Endothelial cell of umbilical vein (primary cell): ENCODE measurements around the gene RIC1. TPM values are rescaled to one million over a fixed set of nuclear protein-coding genes. Genes with fewer than 3 reads are reported as not detected.

Experiments
- BruUV-seq: library from RNA; stranded (reverse); fragments of 400-500 nt; replicated peaks from 2 replicates; lab custom pipeline; 2021; lab: Mats Ljungman, UMichigan
- CTCF ChIA-PET: fragments of 300-600, 350-600 bp; sonication (Branson Sonifier 250); formaldehyde crosslinking; loops from one replicate; lab custom pipeline; 2021; ENCODE audit warnings: antibody characterized with exemption, inconsistent platforms; lab: Charles Lee
- POLR2A ChIA-PET: fragments of 300-600, 350-600 bp; sonication (Branson Sonifier 250); formaldehyde crosslinking; loops from one replicate; lab custom pipeline; 2021; ENCODE audit warnings: antibody characterized with exemption, inconsistent platforms; lab: Charles Lee
- DNase-seq: peaks from one replicate; pipeline ENCODE4 v3.0.0-alpha.2; 2011; ENCODE audit warnings: low read depth, low spot score
- FAIRE-seq: peaks from 2 replicates; lab custom pipeline; 2011; peaks lifted over from hg19 to GRCh38; lab: Jason Lieb, UNC
- H2AFZ ChIP-seq: 2 replicates; pipeline ENCODE4 v1.6.0; 2012; ENCODE audit warnings: low read depth, low read length, control low read depth, inconsistent platforms
- H3K27ac ChIP-seq: 2 replicates; pipeline ENCODE4 v1.5.1; 2011; ENCODE audit warnings: low read depth, mild to moderate bottlenecking, control low read depth, low read length, moderate library complexity; ENCODE audit not compliant: insufficient read depth
- H3K27me3 ChIP-seq, 2 experiments: 2 replicates each; pipeline versions ENCODE4 v1.6.0 to v1.6.1; 2011; ENCODE audit warnings: low read length in 2 of 2, mixed read lengths in 1 of 2; ENCODE audit not compliant: control insufficient read depth in 2 of 2, insufficient read depth in 2 of 2
- H3K36me3 ChIP-seq, 2 experiments: 2 replicates in 1 of 2; 3 replicates in 1 of 2; pipeline ENCODE4 v1.5.1; 2011; ENCODE audit warnings: low read length in 2 of 2, mild to moderate bottlenecking in 1 of 2, moderate library complexity in 1 of 2; ENCODE audit not compliant: control insufficient read depth in 2 of 2, insufficient read depth in 2 of 2; ENCODE audit errors: extremely low read depth in 1 of 2
- H3K4me1 ChIP-seq: 3 replicates; pipeline ENCODE4 v1.5.1; 2011; ENCODE audit warnings: mild to moderate bottlenecking, low read length; ENCODE audit not compliant: control insufficient read depth, insufficient read depth; ENCODE audit errors: extremely low read depth
- H3K4me2 ChIP-seq: 2 replicates; pipeline ENCODE4 v1.6.1; 2011; ENCODE audit warnings: low read length, control low read depth, mixed read lengths; ENCODE audit not compliant: insufficient read depth
- H3K4me3 ChIP-seq, 3 experiments: fragments of 200-600 bp in 1 of 3; sonication (generic), shearing (Covaris generic) in 1 of 3; replicated peaks in 1 of 3; 2 replicates each; pipeline ENCODE4 v1.5.1; 2011 to 2016; ENCODE audit warnings: control low read depth in 3 of 3, low read length in 3 of 3, mild to moderate bottlenecking in 2 of 3, inconsistent platforms in 1 of 3, low read depth in 1 of 3, moderate library complexity in 1 of 3; ENCODE audit not compliant: insufficient read depth in 1 of 3
- H3K79me2 ChIP-seq: 2 replicates; pipeline ENCODE4 v1.6.0; 2012; ENCODE audit warnings: low read length, inconsistent platforms; ENCODE audit not compliant: control insufficient read depth, insufficient read depth
- H3K9ac ChIP-seq: replicated peaks from 2 replicates; pipeline ENCODE3; 2011; ENCODE audit warnings: low read length, control low read depth; ENCODE audit not compliant: insufficient read depth; ENCODE audit errors: extremely low read depth
- H3K9me1 ChIP-seq: replicated peaks from 3 replicates; pipeline ENCODE4 v1.6.0; 2011; ENCODE audit warnings: mild to moderate bottlenecking, low read length; ENCODE audit not compliant: control insufficient read depth, insufficient read depth; ENCODE audit errors: extremely low read depth
- H3K9me3 ChIP-seq: replicated peaks from 2 replicates; pipeline ENCODE4 v1.5.1; 2012; ENCODE audit warnings: low read length, inconsistent platforms; ENCODE audit not compliant: control insufficient read depth, insufficient read depth
- H4K20me1 ChIP-seq: replicated peaks from 2 replicates; pipeline ENCODE3; 2011; ENCODE audit warnings: mild to moderate bottlenecking, low read length; ENCODE audit not compliant: control insufficient read depth, insufficient read depth; ENCODE audit errors: extremely low read depth
- CTCF ChIP-seq, 2 donors: IDR thresholded peaks; 1 replicate in 1 of 2; 2 replicates in 1 of 2; pipeline ENCODE4 v1.5.1; 2011; ENCODE audit warnings: low read length in 2 of 2, mild to moderate bottlenecking in 2 of 2, moderate library complexity in 2 of 2, control low read depth in 1 of 2, inconsistent platforms in 1 of 2, low read depth in 1 of 2; ENCODE audit not compliant: insufficient read depth in 1 of 2; ENCODE audit errors: extremely low read depth in 1 of 2
- EZH2 ChIP-seq: IDR thresholded peaks from 2 replicates; pipeline ENCODE4 v1.6.1; 2012; ENCODE audit warnings: borderline replicate concordance, low read depth, mild to moderate bottlenecking, moderate library complexity, low read length, inconsistent platforms; ENCODE audit not compliant: severe bottlenecking
- FOS ChIP-seq: IDR thresholded peaks from 2 replicates; pipeline ENCODE4 v1.6.1; 2011; ENCODE audit warnings: mild to moderate bottlenecking, low read length, moderate library complexity, borderline replicate concordance; ENCODE audit not compliant: insufficient read depth
- GATA2 ChIP-seq: IDR thresholded peaks from 2 replicates; pipeline ENCODE4 v1.7.0; 2011; ENCODE audit warnings: low read depth, mild to moderate bottlenecking, moderate library complexity, mixed read lengths, low read length; ENCODE audit not compliant: insufficient read length, insufficient read depth
- JUN ChIP-seq: IDR thresholded peaks from 2 replicates; pipeline ENCODE4 v1.6.1; 2011; ENCODE audit warnings: borderline replicate concordance, low read depth; ENCODE audit not compliant: insufficient read length, insufficient read depth
- MAX ChIP-seq: IDR thresholded peaks from 2 replicates; pipeline ENCODE4 v1.6.1; 2011; ENCODE audit not compliant: insufficient read depth, insufficient read length
- MYC ChIP-seq: IDR thresholded peaks from one replicate; pipeline ENCODE4 v1.6.1; 2011; ENCODE audit warnings: mild to moderate bottlenecking, low read depth, low read length
- POLR2A ChIP-seq: IDR thresholded peaks from 2 replicates; pipeline ENCODE4 v1.6.1; 2012; ENCODE audit warnings: low read depth, mild to moderate bottlenecking, control low read depth, low read length
- POLR2AphosphoS5 ChIP-seq: IDR thresholded peaks from 2 replicates; pipeline ENCODE4 v1.6.1; 2012; ENCODE audit warnings: low read depth, mild to moderate bottlenecking, control low read depth, low read length, moderate library complexity; ENCODE audit not compliant: insufficient read depth
- dilution Hi-C: fragments of 300-500 bp; cut with MboI; formaldehyde crosslinking; loops from one replicate; pipeline ENCODE4 v1.15.0; 2019; ENCODE audit warnings: low sequenced_read_pairs; ENCODE audit not compliant: extremely low pct_ligation_motif_present
- intact Hi-C: fragments of 100-400 bp; cut with micrococcal nuclease; formaldehyde crosslinking; loops from one replicate; pipeline ENCODE4 v1.10.0; 2022
- polyA plus RNA-seq, 4 experiments: library from polyadenylated mRNA; depleted of rRNA in 3 of 4; stranded (reverse) in 3 of 4; unstranded in 1 of 4; fragments of >200 nt; gene quantifications; 2 replicates each; pipeline versions ENCODE4 v1.2.1 to v1.2.3, GENCODE V29; 2011 to 2012; ENCODE audit warnings: missing spikeins in 1 of 4
- total RNA-seq: library from RNA; stranded (reverse); gene quantifications from 2 replicates; pipeline ENCODE4 v1.2.3, GENCODE V29; 2021

The RIC1 gene
- total and polyA plus RNA-seq, 2 donors (not counting 3 experiments of a cell fraction or from before 2014, with no cell fraction given), result 14.0 to 23.5 TPM

GRCh38 chr9:5743109-5743508, 114.2 kb downstream of the RIC1 start:
- FAIRE-seq (no peak), DNase-seq (no peak)
- H3K4me3 ChIP-seq, result no peak overlapping the region
- BruUV-seq, result no TSS peak
- ChIA-PET CTCF (interaction anchor here (0.6 to 0.9 kb wide), 2 partner anchors 8 to 254 kb away, joined by 4 to 5 read pairs; no protein-coding TSS in a partner anchor), POLR2A (no interaction called here)
- no peak for TF ChIP-seq JUN
- no peak overlapping the region for H3K4me2 ChIP-seq
- no peak overlapping the region for H2AFZ ChIP-seq
- H3K27ac ChIP-seq, result no peak overlapping the region
- H3K9me3 ChIP-seq, result no peaks in the 10 kb centered on the region
- no peaks in the 10 kb centered on the region for H3K79me2 ChIP-seq
- dilution Hi-C loops (no loop called here), intact Hi-C loops (no loop called here)
- H3K36me3 ChIP-seq, result peaks cover 4 to 13% of the 10 kb centered on the region in 2 experiments
- H3K27me3 ChIP-seq, result no peaks in the 10 kb centered on the region
- no peaks in the 10 kb centered on the region for H3K4me1 ChIP-seq
- no peak overlapping the region for H3K9ac ChIP-seq
- H3K9me1 ChIP-seq, result no peaks in the 10 kb centered on the region
- no peaks in the 10 kb centered on the region for H4K20me1 ChIP-seq

GRCh38 chr9:5748438-5748837, 119.5 kb downstream of the RIC1 start:
- intact Hi-C loops (no loop called here), dilution Hi-C loops (no loop called here)
- Histone ChIP-seq H3K27me3 (no peaks in the 10 kb centered on the region), H3K9me3 (no peaks in the 10 kb centered on the region), H4K20me1 (no peaks in the 10 kb centered on the region), H2AFZ (no peak overlapping the region), H3K4me1 (no peaks in the 10 kb centered on the region), H3K79me2 (no peaks in the 10 kb centered on the region), H3K27ac (no peak overlapping the region), H3K36me3 (peaks cover 0 to 18% of the 10 kb centered on the region in 2 experiments), H3K9ac (no peak overlapping the region), H3K4me2 (no peak overlapping the region), H3K4me3 (no peak overlapping the region), H3K9me1 (no peaks in the 10 kb centered on the region)
- FAIRE-seq (peak; percentile 49), DNase-seq (no peak)
- no peak for TF ChIP-seq POLR2AphosphoS5
- TF ChIP-seq MYC, result no peak
- TF ChIP-seq JUN, result no peak
- no peak for TF ChIP-seq FOS
- TF ChIP-seq GATA2, result no peak
- TF ChIP-seq MAX, result no peak
- no peak for TF ChIP-seq CTCF (IDR thresholded peaks at IDR 0.05; ENCODE audit: extremely low read depth in 1 of 2, insufficient read depth in 1 of 2, low read depth in 1 of 2, low read length in 2 of 2)
- no peak for TF ChIP-seq POLR2A
- no peak for TF ChIP-seq EZH2
- ChIA-PET CTCF (interaction anchor here (1.6 kb wide), 1 partner anchor 30 kb away, joined by 5 read pairs; no protein-coding TSS in a partner anchor), POLR2A (no interaction called here)
- no TSS peak for BruUV-seq
